ENCODE measurements around the gene CLEC16A. TPM values are rescaled to one million over a fixed set of nuclear protein-coding genes. Genes with fewer than 3 reads are reported as not detected.

CLEC16A gene
- total RNA-seq, 1 experiment from 2014 or later = 7.2 TPM

DNA sequence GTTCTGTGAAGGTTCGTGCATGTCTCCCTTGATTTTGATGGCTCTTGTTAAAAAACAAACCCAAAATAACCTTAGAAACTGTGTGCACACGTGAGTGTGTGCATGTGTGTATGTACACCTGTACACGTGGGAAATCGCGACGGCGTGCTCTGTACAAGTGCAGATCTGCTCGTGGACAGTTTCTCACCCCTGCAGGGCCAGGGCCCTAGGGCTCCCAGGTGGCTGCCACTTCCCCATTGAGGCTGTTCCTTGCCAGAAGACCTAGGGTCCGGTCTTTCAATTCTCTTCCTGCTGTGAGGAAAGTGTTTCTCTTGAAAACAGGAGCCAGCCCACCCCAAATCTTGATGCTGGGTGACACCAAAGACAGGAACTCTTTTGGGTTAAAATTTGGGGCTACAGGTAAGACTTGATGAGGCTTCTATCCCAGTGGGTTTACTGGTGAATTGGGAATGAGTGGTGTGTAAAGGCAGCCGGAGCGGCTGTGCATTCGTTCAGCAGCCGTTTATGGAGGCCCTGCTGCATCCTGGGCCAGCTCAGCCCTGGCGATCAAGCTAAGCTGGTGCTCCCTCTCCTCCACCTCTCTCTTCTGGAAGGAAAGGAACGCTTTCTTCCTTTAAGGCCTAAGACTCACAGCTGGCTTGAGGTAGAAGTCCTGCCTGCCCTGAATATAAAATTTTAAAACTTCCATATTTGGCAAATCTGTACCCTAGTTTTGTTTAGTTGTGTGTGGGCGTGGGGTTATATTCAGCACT is 137.9 kb downstream of the CLEC16A start:
- no peak for DNase-seq (ENCODE audit: low read depth)

DNA sequence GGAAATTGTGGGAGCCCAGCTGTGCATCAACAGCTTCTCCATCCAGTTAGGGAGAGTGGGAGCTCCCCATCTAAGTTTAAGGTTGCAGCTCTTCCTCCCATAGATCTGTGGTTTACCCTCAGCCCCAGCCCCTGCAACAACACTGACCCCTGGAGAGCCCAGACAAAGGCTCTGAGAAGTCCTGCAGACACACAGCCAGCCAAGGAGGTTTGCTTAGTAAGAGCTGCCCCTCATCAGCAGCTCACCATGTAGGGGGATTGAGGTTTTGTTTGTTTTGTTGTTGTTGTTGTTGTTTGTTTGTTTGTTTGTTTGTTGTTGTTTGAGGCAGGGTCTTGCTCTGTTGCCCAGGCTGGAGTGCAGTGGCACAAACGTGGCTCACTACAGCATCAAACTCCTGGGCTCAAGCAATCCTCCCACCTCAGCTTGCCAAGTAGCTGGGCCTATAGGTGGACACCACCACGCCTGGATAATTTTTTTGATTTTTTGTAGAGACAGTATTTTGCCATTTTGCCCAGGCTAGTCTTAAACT is 138.6 kb downstream of the CLEC16A start:
- DNase-seq (ENCODE audit: low read depth) = no peak

DNA sequence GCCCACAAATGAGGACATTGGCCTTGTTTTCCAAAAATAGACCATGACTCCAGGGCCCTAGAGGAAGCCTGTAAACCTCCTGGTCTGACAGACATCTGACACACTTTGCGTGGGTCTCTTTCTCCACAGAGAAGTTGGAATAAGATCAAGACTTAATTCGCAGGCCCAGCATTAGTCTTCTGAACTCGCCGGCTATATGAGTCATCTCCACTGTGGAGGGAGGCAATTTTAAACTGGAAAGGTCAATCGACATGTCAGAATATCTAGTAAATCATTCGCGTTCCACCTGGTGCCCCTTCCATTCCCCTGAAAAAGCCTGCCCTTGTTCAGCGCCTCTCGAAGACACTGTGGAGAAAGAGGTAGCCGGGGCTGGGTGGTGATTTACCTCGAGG is 140.1 kb downstream of the CLEC16A start:
- peak; percentile 59 for DNase-seq (ENCODE audit: low read depth)

DNA sequence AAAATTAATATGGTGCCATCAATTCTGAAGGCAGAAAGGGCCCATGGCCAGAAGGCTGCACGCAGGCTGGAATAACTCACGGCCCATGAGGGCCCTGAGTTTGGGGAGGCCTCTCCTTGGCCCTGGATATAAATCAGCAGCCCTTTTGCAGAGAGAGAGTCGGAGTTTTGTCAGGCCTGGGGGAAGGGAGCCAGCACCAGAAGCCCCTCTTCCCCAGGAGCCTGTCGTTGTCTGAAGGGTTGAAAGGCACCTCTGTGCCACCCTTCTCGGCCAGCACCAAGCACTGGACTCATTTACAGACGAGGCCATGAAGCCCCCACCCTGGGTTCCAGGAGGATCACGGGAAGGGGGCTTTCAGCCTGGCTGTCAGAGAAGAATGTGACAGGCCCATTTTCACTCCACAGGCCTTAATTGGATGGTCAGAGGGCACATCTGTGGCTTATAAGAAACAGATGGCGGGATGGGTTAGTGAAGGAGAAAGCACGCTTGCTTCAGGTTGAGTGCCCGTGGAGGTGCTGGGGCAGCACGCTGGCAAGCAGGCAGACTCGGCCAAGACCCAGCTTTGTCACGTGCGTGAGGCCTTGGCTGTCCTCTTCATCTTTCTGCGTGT is 140.6 kb downstream of the CLEC16A start:
- no peak for DNase-seq (ENCODE audit: low read depth)

DNA sequence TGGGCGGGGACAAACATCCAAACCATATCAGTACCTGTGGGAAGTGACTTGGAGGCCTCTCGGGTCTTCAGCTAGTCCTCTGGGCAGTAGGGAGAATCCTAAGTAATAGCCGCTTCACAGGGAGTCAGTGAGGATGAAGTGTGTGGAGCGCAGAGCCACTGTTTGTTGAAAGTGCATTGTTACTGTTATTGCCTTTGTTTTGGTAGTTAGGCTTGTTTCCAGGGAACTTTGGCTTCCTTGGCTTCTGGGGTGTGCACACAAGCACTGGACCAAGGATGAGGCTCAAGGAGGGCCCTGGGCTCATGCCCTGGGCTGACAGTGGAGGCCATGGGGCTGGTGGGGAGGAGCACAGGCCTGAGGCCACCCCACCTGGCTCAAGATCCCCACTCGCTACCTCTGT is 141.6 kb downstream of the CLEC16A start:
- no peak for DNase-seq (ENCODE audit: low read depth)

DNA sequence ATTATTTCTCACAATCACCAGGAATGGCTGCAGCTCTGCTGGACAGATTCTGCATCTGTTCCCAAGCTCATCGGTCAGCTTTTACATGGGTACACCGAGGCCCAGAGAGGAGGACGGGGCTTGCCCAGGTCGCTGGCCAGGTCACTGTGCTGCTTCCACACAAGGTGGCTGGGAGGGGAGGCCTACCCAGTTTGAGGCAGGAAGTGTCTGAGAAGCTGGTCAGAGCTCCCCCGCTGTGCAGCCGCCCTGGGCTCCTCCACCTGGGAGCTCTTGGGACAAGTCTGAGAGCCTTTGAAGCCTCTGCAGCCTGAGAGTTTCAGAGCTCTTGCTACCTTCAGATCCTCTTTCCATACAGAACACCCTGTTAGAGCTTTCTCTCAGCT is 143.3 kb downstream of the CLEC16A start:
- no peak for DNase-seq (ENCODE audit: low read depth)

DNA sequence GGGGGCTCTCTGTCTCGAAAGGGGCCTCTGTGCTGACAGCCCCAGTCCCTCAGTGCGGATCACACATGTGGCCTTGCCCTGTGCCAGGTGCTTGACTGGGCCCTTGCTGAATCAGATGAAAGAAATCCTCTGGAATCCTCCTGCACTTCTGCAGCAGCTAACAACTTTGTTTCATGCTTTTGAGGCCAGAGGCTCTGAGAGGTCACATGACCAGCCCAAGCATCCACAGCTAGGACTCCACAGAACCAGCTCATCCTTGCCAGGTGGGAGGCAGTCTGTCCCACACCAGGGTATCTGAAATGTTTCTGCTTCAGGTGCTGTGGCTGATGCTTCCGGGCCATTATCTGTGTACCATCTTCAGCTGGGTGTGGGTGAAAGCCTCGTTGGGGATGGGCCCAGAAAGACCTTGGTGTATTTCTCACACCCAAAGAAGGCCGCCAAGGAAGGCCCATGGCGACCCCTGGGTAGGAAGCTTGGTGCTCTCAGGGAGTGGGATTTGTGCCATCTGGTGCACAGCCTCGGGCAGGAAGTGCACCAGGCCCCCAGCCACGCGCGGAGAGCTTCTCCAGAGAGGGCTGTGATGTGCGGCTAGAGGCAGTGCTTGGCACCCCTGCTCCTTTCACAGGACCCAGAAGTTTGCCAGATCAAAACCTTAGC is 143.8 kb downstream of the CLEC16A start:
- no peak for DNase-seq (ENCODE audit: low read depth)

DNA sequence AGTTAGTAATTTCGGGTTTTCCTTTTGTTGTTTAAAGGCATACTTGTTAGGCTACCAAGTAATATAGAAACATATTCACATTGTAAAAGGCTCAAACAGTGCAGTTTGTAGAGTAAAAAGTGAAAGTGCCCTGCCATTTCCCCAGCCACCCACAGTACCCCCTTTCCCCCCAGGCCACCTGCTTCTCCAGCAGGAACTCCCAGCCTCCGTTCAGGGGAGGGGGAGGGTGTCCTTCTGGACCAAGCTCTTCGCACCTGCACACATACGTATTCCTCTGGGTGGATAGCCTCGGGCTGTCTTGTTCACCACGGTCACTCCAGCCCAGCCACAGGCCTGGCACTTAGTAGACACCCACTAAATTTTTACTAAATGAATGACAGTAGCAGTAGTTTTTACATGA is 144.5 kb downstream of the CLEC16A start:
- no peak for DNase-seq (ENCODE audit: low read depth)

DNA sequence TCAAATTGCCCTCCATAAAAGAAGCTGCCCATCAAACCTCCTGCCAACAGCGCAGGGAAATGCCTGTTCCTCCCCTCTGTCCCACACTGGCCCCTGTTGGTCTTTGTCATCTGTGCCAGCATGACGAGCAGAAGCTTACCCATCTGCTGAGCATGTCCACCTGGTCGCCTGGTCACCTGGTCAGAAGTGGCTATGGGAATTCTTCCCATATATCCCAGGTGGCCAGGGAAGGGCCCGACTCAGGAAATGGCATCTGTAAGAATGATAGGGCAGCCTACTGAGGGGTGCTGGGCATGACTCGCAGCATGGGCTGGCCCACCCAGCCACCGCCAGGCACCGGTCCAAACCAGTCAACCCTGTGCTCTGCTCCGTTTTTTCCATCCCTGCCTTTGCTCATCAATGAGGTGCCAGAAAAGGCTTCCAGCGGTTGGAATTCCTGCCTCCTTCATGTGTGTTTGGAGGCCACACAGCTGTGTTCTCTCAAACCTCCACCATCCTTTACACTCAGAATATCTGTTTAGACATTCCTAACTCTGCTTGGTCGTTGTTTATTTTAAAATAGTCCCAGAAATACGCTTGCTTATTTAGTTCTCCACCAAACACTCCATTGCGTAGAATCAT is 145.2 kb downstream of the CLEC16A start:
- DNase-seq (ENCODE audit: low read depth) = peak; percentile 53

DNA sequence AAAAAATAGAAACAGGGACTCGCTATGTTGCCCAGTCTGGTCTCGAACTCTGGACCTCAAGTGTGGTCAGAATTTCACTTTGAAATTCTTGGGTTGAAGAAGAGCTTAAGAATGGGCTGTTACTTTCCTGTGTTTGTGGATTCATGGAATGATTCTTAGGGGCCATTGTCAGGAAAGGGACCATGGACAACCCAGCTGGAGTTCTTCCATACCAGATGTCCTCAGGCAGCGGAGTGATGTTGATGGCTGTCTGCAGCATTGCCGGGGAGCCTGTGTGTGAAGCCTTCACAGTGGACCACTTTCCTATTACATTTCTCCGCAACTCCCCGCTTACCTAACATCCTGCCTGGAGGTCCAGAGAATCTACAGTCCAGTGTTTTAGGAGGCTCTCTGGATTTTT is 145.9 kb downstream of the CLEC16A start:
- no peak for DNase-seq (ENCODE audit: low read depth)

DNA sequence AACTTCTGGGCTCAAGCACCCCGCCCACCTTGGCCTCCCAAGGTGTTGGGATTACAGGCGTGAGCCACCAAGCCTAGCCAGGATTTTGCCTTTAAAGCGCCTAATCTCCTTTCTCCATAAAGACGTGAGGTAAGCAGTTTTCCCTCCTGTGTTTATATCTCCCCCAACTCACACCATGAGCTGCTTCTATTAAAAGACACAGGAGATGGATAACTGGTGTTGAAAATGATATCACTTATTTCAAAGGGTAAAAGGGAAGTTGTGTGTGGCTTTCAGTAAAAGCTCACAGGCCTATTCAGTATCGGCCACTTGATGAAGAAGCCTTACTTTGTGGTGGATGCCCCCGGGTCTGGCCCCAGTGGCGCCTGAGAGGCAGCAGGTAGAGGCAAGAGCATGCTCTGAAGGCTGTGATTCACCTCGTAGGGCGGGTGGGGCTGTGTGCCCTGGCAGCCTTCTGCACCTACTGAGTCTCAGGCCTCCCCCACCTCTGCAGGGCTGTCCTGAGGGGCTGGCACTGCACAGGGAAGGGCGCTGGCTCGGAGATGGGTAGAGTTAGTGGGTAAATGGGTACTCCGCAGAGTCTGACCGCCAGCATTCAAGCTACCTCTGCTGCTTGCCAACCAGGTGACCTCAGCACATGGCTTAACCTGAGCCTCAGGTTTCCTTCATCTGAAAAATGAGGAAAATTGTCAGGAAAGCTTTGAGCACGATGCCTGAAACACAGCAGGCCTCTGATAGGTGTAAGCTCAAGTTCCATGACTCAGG is 146.8 kb downstream of the CLEC16A start:
- DNase-seq (ENCODE audit: low read depth) = no peak

DNA sequence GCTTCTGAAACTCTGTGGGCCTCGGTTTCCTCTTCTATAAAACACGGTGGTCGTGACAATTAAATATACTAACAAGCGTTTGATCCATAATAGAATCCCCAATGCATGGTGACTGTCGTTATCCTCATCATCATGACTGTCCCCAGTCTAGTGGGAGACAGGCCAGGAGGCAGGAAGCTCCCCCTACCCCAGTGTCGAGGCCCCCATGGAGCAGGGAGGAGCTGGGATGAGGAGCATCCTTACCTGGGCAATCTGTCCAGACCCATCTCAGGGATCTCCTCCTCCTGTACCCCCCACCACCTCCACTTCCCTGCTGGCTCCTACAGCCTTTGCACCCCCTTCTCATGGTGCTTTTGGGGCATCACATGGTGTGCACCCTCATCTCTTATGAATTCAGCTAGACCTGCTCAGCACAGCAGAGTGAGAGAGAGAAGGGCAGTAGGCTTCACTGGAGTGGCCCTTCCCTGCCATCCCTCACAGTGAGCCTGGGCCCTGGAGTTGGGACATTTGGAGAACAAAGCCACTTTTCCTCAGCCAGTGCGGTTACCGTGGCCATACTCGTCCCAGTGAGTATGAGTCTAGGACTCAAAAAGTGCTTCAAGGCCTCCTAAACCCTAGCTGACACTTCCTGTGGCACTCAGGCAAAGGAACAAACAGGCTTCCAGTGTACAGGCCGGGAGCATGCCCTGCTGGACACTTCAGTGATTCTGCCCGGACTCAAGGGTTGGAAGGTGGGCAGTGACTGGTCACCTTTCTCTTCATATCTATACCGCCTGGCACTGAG is 148.6 kb downstream of the CLEC16A start:
- DNase-seq (ENCODE audit: low read depth) = no peak

DNA sequence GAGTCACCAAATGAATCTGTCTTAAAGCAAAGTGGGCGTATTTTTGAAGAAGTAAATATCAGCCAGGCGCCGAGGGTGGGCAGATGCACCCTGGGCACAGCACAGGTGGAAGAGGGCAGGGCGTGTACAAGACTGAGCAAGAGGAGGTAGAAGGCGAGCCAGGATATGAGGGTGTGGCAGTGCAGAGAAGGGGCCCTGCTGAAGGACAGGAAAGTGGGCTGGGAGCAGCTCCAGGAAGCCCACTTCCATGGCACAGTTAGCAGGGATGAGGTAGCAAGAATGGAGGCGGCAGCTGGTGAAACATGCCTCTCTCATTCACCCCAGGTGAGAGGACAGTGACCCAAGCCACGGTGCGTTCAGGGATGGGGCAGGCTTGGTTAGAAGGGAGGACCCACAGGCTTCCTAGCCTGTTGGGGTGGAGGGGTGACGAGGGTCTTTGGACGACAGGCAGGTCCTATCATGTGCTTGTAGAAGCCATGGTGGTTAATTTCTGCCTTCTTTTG is 149.3 kb downstream of the CLEC16A start:
- DNase-seq (ENCODE audit: low read depth) = no peak

DNA sequence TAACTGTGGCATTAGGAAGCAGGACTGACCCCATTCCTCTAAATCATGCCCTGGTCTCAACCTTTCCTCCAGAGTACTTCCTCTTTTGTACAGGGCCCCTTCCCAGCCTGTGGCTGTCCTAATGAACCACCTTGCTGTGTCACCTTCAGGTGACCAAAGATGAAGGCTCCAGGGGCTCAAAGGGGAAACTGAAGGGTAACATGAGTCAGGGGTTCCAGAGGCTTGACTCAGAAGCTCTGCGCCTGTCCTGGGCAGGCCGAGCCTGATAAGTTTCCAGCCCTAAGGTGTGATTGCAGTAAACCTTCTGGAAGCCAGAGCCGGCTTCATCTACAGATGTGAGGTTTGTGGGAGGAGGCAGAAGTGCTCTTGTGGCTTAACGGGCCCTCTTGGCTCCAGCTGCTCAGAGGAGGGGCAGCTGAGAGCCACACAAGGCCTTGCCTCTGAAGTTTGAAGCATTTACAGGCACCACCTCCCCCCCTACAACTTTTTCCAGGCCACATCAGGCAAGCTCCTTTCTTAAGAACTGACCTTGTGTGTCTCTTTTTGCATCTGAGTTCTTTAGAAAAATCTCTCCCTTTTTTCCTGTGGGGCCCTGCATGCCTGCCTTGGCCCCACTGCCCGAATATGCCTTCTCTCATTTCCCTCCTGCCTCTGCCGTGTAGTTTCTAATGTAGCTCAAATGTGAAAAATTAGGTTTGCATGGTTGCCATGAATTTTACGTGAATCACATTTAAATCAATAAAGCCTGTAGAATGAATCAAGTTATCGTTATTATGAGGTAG is 149.9 kb downstream of the CLEC16A start:
- DNase-seq (ENCODE audit: low read depth) = peak; percentile 61

DNA sequence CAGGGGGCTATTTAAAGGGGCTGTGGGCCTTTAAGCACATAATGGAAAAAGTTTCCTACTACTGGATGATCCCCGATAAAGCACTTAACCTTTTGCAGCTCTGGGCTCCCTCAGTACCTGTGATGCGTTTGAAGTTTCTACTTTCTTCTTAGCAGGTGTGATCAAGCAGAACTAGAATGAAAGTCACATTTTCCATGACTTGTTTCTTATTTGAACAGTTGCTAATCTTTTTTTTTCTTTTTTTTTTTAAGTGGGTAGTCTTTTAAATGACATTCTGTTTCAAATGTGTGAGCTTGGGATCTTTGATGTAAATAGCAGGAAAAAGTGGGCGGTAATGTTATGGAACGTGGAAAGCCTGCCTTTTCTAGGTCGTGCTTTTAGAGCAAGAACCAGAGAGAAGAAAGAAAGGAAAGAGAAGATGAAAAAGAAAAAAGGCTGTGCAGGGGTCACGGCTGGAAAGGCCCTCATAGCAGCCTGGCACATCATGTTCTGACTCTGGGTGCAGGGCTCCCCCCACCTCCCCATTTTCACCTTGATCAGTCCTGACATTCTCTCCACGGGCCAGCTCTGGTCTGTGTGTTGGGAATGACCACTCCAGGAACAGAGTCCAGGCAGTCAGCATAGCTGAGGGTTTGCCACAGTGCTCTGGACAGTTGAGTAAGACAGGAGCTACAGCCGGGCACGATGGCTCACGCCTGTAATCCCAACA is 150.6 kb downstream of the CLEC16A start:
- no peak for DNase-seq (ENCODE audit: low read depth)

DNA sequence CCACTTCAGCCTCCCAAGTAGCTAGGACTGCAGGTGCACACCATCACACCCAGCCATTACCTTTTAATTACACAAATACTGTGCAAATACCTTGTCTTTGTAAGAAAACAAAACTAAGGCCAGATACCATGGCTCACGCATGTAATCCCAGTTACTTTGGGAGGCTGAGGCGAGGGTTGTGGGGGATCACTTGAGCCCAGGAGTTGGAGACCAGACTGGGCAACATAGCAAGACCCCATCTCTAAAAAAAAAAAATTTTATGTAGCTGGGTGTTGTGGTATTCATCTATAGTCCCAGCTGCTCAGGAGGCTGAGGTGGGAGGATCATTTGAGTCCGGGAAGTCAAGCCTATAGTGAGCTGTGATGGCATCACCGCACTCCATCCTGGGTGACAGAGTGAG is 151.6 kb downstream of the CLEC16A start:
- DNase-seq (ENCODE audit: low read depth) = no peak

DNA sequence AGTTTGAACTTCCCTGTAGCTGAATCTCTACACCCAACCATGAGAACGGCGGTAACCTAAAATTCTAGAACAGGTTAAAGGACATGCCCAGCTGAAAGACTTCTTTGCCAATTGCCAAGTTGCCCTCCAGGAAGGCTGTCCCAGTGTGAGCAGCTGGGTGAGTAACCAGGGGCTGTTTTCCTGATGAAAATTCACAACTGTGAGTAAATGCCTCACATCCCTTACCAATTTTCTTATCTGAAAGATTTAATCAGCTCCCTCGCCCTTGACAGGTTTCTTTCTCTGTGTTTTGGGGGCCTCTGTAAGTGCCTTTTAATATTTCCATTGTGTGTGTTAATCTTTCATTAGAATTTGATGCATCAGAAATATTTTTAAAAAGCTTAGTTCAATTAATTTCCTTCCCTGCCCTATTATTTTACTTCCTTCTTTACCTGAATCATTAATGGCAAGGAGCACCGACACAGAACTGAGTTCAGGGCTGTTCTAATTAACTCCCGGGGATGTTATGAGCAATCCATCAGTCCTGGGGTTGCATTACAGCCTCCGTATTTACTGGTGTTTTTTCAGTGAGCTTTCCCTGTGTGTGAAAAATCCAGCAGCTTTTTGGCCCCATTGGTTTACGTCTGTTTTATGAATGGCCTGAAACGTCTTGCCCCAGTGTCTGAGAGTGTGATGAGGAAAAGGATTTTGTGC is 152.9 kb downstream of the CLEC16A start:
- no peak for DNase-seq (ENCODE audit: low read depth)

DNA sequence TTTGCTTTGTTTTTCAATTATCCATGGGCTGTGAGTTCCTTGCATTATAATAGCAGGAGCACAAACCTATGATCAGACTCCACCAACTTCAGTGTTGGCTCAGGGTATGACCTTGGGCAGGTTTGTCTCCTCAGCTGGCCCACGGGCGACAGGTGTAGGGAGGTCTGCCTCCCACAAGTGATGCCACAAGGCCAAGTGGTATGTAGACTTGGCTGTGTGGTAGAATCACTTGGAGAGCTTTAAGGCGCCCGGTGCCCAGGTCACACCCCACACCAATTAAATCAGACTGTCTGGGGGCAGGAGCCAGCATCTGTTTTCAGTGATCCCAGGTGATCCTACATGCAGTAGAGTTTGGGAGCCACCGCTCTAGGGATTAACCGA is 153.4 kb downstream of the CLEC16A start:
- DNase-seq (ENCODE audit: low read depth) = no peak
